Right lobe of liver (tissue), 6 donors: Measurements from ENCODE around the gene PTOV1. TPM values are rescaled to one million over a fixed set of nuclear protein-coding genes. Genes with fewer than 3 reads are reported as not detected.

Source experiments
- ATAC-seq, 4 donors: fragments of 200-7000 bp; cut with Tn5 transposase; one replicate each; pipeline ENCODE4 v1.9.1; 2020; ENCODE audit warnings: mild to moderate bottlenecking in 4 of 4, moderate library complexity in 4 of 4
- DNase-seq, 3 donors: peaks; one replicate each; pipeline ENCODE4 v3.0.0-alpha.2; 2020
- H3K27ac ChIP-seq, 3 donors: fragments of 200-600 bp; one replicate each; pipeline ENCODE4 v1.8.0; 2022
- H3K27me3 ChIP-seq, 2 donors: fragments of 200-600 bp; one replicate each; pipeline ENCODE4 v1.8.0; 2022
- H3K36me3 ChIP-seq, 4 donors: fragments of 200-600 bp; sonication (generic) in 1 of 4; one replicate each; pipeline versions ENCODE4 v1.5.1 to v1.8.0; 2017 to 2022; ENCODE audit warnings: control low read depth in 1 of 4
- H3K4me1 ChIP-seq, 4 donors: fragments of 200-600 bp; sonication (generic) in 1 of 4; one replicate each; pipeline versions ENCODE4 v1.5.1 to v1.8.0; 2017 to 2022; ENCODE audit warnings: control low read depth in 1 of 4
- H3K4me3 ChIP-seq, 3 donors: fragments of 200-600 bp; one replicate each; pipeline ENCODE4 v1.8.0; 2022
- H3K9me3 ChIP-seq, 4 donors: fragments of 200-600 bp; sonication (generic) in 1 of 4; one replicate each; pipeline versions ENCODE4 v1.5.1 to v1.8.0; 2017 to 2022; ENCODE audit warnings: control low read depth in 1 of 4
- CTCF ChIP-seq, 4 donors: fragments of 200-600 bp in 3 of 4; fragments of 450-650 bp in 1 of 4; IDR thresholded peaks; one replicate each; pipeline versions ENCODE4 v1.5.1 to v1.8.0; 2016 to 2022; ENCODE audit warnings: antibody characterized with exemption in 4 of 4, mild to moderate bottlenecking in 2 of 4
- POLR2A ChIP-seq: fragments of 450-650 bp; IDR thresholded peaks from one replicate; pipeline ENCODE4 v1.6.1; 2017; ENCODE audit warnings: antibody characterized with exemption, mild to moderate bottlenecking
- WGBS: methylation state at CpG from one replicate; pipeline ENCODE4 v1.1.6; 2018; ENCODE audit warnings: low coverage, low lambda C conversion rate; ENCODE audit not compliant: insufficient coverage; ENCODE audit errors: missing lambda C conversion rate; 5-methylcytosine and 5-hydroxymethylcytosine counted together
- intact Hi-C, 2 donors: fragments of 100-400 bp; cut with DNase I; formaldehyde crosslinking; loops; one replicate each; pipeline versions ENCODE4 v1.11.2 to v1.14.1; 2022
- microRNA-seq, 2 donors: library from miRNA; unstranded; fragments of <30 nt; microRNA quantifications; one replicate each; pipeline ENCODE4, GENCODE V29; 2019 to 2020
- small RNA-seq, 2 experiments: library from RNA; depleted of rRNA; stranded (forward); fragments of <200 nt; gene quantifications; one replicate each; pipeline ENCODE3, GENCODE V24; 2016
- total RNA-seq, 6 experiments: library from RNA; depleted of rRNA in 2 of 6; stranded (reverse); fragments of >200 nt in 2 of 6; fragmentation: NEBNext Ultra II Directional in 3 of 6; extraction: Animal tissue kit (Norgen Biotek cat#: 25700) in 3 of 6; gene quantifications; one replicate each; pipeline versions ENCODE4 v1.1.0 to v1.2.4, GENCODE V29; 2016 to 2023
- donor health status: DM: no; HTN: yes; CAD: no.
- donor health status: DM: no; HTN: no; CAD: no.
- donor health status: DM: no; HTN: no; CAD: no.
- donor health status: DM: no; HTN: yes; CAD: no.
- donor health status: DM: no; HTN: yes; CAD: no.

The PTOV1 gene
- total RNA-seq, 6 experiments from 2014 or later: 44.4 to 93.0 (median 69.6) TPM

GRCh38 chr19:49907745-49908446 lies 56.9 kb downstream of the PTOV1 start:
- TF ChIP-seq CTCF (IDR thresholded peaks at IDR 0.05) (no peak), POLR2A (no peak)
- peaks cover 0 to 17% (median 5%) of the 10 kb centered on the region in 4 donors for H3K36me3 ChIP-seq
- H3K27ac ChIP-seq: no peak overlapping the region
- WGBS: 92% methylated on average over 10 of the region's 23 CpGs
- no peak overlapping the region for H3K4me3 ChIP-seq
- H3K4me1 ChIP-seq: peaks cover 0 to 14% (median 6%) of the 10 kb centered on the region in 4 donors
- no peak for ATAC-seq
- intact Hi-C loops: no loop called here
- no peaks in the 10 kb centered on the region for H3K27me3 ChIP-seq
- no peaks in the 10 kb centered on the region for H3K9me3 ChIP-seq
- DNase-seq: no peak

GRCh38 chr19:49908480-49909420 lies 57.8 kb downstream of the PTOV1 start:
- WGBS: 97% methylated on average over 20 of the region's 37 CpGs
- DNase-seq (no peak), ATAC-seq (no peak)
- Histone ChIP-seq H3K4me3 (no peak overlapping the region), H3K9me3 (no peaks in the 10 kb centered on the region), H3K27ac (no peak overlapping the region), H3K27me3 (no peaks in the 10 kb centered on the region), H3K4me1 (peaks cover 0 to 14% (median 6%) of the 10 kb centered on the region in 4 donors), H3K36me3 (peaks cover 0 to 21% (median 5%) of the 10 kb centered on the region in 4 donors)
- no peak for TF ChIP-seq POLR2A
- no peak for TF ChIP-seq CTCF (IDR thresholded peaks at IDR 0.05)
- intact Hi-C loops: no loop called here

GRCh38 chr19:49910179-49910578 lies 59.2 kb downstream of the PTOV1 start:
- H3K36me3 ChIP-seq: peaks cover 0 to 21% (median 5%) of the 10 kb centered on the region in 4 donors

More at GRCh38 chr19:49910179-49910578, 59.2 kb downstream of the PTOV1 start:
- 100% methylated on average over 1 of the region's 5 CpGs for WGBS
- Histone ChIP-seq H3K4me1 (peaks cover 0 to 14% (median 6%) of the 10 kb centered on the region in 4 donors), H3K27me3 (no peaks in the 10 kb centered on the region), H3K27ac (no peak overlapping the region), H3K4me3 (no peak overlapping the region), H3K9me3 (no peaks in the 10 kb centered on the region)
- DNase-seq: no peak
- intact Hi-C loops: no loop called here
- TF ChIP-seq CTCF (IDR thresholded peaks at IDR 0.05): no peak
- no peak for TF ChIP-seq POLR2A
- ATAC-seq: peak in 2 of 4 donors; percentile 5 to 9

Small RNAs within 50 kb of the gene (microRNA-seq; reads per million reads assigned to microRNA genes)
- 1.4 to 3.9 reads per million in 2 donors for gene MIR4749
- 1.2 to 2.6 reads per million in 2 donors for gene MIR4750
- gene MIR6800: 0 to 0.29 reads per million in 2 donors

Small RNAs within 50 kb of the gene (small RNA-seq; reads per million reads assigned to genes)
- 0 reads per million in 2 experiments for gene MIR4749

Other genes with a start within 250 kb of the PTOV1 start
- gene RRAS, start 211.0 kb upstream of the PTOV1 start, total RNA-seq: 10 to 100 TPM in 5 of 6 experiments, 1 to 10 TPM in 1; 8.5 to 16.4 (median 11.5) TPM
- 10 to 100 TPM; 14.6 to 33.0 (median 27.3) TPM for gene SCAF1, start 208.9 kb upstream of the PTOV1 start, total RNA-seq
- 10 to 100 TPM; 29.6 to 41.8 (median 35.3) TPM for gene IRF3, start 185.3 kb upstream of the PTOV1 start, total RNA-seq
- 10 to 100 TPM in 4 of 6 experiments, 1 to 10 TPM in 2; 4.5 to 11.6 (median 10.5) TPM for gene BCL2L12, start 185.2 kb upstream of the PTOV1 start, total RNA-seq
- gene PRMT1, start 173.9 kb upstream of the PTOV1 start, total RNA-seq: 10 to 100 TPM; 25.3 to 63.2 (median 39.9) TPM
- gene ADM5, start 161.6 kb upstream of the PTOV1 start, total RNA-seq: under 1 TPM; 0.19 to 0.70 (median 0.51) TPM
- 1 to 10 TPM in 3 of 6 experiments, under 1 TPM in 3; 0.43 to 6.7 (median 0.97) TPM for gene CPT1C, start 160.0 kb upstream of the PTOV1 start, total RNA-seq
- not detected for gene TSKS, start 87.9 kb upstream of the PTOV1 start, total RNA-seq
- gene AP2A1, start 84.2 kb upstream of the PTOV1 start, total RNA-seq: 100 to 1,000 TPM in 1 of 6 experiments, 10 to 100 TPM in 5; 38.7 to 103 (median 49.8) TPM
- gene FUZ, start 37.9 kb upstream of the PTOV1 start, total RNA-seq: 10 to 100 TPM in 1 of 6 experiments, 1 to 10 TPM in 5; 3.7 to 10.7 (median 6.3) TPM
- gene MED25, start 32.9 kb upstream of the PTOV1 start, total RNA-seq: 10 to 100 TPM in 5 of 6 experiments, 1 to 10 TPM in 1; 9.9 to 16.3 (median 11.8) TPM
- 10 to 100 TPM; 21.0 to 37.5 (median 27.9) TPM for gene PNKP, start 16.4 kb downstream of the PTOV1 start, total RNA-seq
- gene AKT1S1, start 26.2 kb downstream of the PTOV1 start, total RNA-seq: 10 to 100 TPM; 18.2 to 27.0 (median 22.4) TPM
- 10 to 100 TPM; 12.6 to 38.1 (median 27.8) TPM for gene TBC1D17, start 26.5 kb downstream of the PTOV1 start, total RNA-seq
- 1 to 10 TPM in 2 of 6 experiments, under 1 TPM in 1, not detected in 3; 0.56 to 4.2 (median 1.0) TPM for gene IL4I1, start 45.7 kb downstream of the PTOV1 start, total RNA-seq
- gene ATF5, start 78.0 kb downstream of the PTOV1 start, total RNA-seq: 1,000 to 10,000 TPM in 1 of 6 experiments, 100 to 1,000 TPM in 5; 475 to 1,724 (median 619) TPM
- 10 to 100 TPM in 5 of 6 experiments, 1 to 10 TPM in 1; 9.3 to 55.5 (median 32.6) TPM for gene NUP62, start 78.3 kb downstream of the PTOV1 start, total RNA-seq
- gene SIGLEC11, start 110.0 kb downstream of the PTOV1 start, total RNA-seq: 1 to 10 TPM in 5 of 6 experiments, under 1 TPM in 1; 0.74 to 3.0 (median 1.7) TPM
- 10 to 100 TPM; 29.6 to 44.2 (median 33.0) TPM for gene VRK3, start 174.2 kb downstream of the PTOV1 start, total RNA-seq
- 1 to 10 TPM; 3.1 to 6.0 (median 3.6) TPM for gene ZNF473, start 174.8 kb downstream of the PTOV1 start, total RNA-seq